AG09319 (cell line): ENCODE measurements around the gene EGFR.

Source experiments
- DNase-seq: peaks from one replicate; pipeline ENCODE4 v3.0.0-alpha.2; 2010; ENCODE audit warnings: low read depth; ENCODE audit errors: extremely low read depth
- TF ChIP-seq, protein P1 (sequence below): IDR thresholded peaks from 2 replicates; pipeline ENCODE4 v1.5.1; 2011; ENCODE audit warnings: low read depth, mild to moderate bottlenecking, inconsistent platforms, low read length, moderate library complexity

The EGFR gene

DNA sequence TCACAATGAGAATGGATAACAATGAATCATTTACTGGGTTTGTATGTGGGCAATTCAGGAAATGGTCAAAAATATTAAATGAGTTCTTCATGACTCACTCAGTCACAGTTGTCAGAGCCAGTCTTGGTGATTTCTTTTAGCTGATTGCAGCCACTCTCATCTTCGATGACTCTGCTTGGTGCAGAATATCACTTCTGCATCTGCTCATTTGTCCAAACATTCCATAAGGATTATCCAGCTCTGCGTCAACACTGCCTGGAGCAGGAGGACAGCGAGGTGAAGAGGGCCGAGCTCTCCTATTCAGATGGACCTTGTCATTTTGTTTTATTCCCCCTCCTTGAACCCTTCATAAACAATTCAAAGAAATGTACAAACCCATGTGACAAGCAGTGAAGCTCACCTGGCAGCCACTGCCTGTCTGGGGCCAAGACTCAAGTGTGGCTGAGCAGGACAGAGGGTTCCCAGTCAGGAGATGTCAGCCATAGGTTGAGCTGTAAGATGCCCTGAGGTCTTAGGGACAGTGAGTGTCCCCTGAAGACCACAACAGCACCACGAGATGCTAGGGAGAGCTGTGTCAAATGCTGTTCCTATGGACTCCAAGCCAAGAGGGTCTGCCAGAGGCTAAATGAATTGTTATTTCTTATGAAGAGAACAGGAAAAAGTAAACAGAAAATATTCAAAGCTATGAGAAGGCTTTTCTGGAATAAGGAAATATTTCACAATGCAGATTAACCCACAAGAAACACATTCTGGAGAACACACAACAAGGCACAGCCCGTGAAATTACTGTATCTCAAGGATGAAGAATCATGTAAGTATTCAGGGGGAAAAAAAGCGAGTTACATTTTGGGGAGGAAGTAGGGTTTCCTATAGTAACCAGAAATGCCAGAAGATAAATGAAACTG, 33.1 kb upstream of the EGFR start:
- peak; percentile 61 for DNase-seq
- TF ChIP-seq, protein P1, sequence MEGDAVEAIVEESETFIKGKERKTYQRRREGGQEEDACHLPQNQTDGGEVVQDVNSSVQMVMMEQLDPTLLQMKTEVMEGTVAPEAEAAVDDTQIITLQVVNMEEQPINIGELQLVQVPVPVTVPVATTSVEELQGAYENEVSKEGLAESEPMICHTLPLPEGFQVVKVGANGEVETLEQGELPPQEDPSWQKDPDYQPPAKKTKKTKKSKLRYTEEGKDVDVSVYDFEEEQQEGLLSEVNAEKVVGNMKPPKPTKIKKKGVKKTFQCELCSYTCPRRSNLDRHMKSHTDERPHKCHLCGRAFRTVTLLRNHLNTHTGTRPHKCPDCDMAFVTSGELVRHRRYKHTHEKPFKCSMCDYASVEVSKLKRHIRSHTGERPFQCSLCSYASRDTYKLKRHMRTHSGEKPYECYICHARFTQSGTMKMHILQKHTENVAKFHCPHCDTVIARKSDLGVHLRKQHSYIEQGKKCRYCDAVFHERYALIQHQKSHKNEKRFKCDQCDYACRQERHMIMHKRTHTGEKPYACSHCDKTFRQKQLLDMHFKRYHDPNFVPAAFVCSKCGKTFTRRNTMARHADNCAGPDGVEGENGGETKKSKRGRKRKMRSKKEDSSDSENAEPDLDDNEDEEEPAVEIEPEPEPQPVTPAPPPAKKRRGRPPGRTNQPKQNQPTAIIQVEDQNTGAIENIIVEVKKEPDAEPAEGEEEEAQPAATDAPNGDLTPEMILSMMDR: no peak

DNA sequence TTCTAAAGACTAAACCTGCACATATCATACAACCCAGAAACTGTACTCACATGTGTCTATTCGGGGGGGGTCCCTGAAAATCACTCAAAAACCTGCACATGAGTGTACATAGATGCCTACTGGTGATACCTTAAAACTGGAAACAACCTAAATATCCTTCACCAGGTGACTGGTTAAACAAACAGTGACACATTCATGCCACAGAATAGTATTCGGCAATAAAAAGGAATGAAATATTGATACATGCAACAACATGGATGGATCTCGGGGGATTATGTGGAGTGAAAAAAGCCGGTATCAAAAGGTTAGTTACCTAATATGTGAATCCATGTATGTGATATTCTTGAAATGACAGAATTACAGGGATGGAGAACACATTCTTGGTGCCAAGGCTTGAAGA, 32.1 kb upstream of the EGFR start:
- TF ChIP-seq, protein P1: no peak
- DNase-seq: no peak

DNA sequence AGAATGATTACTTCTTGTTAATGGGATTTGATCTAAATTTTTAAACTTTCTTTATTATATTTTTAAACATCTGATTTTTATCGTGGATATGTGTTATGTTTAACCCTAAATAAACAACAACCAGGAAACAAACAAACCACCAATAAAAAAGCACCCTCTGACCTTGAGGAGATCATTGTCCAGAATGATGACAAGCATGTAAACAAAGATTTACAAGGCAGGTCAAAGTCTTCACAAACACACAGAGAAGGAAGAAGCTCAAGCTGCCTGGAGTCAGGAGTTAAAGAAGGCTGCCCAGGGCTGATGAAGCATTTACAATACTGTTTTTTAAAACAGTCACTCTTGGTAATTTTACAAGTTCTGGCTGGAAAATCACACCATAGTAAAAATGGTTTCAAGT, 31.0 kb upstream of the EGFR start:
- TF ChIP-seq, protein P1: no peak

DNA sequence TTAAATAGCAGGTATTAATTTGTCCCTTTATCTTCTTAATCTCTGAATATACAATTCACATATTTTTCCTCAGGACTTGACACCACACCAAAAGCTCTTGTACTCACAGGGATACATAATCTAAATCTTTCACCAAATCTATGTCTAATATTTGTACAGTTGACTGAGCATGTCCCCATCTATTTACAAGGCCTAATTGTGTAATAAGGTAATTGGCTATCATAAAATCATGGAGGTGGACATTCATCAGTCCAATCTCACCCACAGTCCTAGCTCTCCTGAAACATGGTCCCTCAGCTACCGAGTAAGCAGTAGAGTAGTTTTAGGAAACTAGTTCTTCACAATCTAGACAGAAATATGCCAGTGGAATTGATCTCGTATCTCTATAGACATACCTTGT, 30.3 kb upstream of the EGFR start:
- TF ChIP-seq, protein P1: no peak
- DNase-seq: no peak

More for the DNA sequence above, 31.0 kb upstream of the EGFR start:
- no peak for DNase-seq

DNA sequence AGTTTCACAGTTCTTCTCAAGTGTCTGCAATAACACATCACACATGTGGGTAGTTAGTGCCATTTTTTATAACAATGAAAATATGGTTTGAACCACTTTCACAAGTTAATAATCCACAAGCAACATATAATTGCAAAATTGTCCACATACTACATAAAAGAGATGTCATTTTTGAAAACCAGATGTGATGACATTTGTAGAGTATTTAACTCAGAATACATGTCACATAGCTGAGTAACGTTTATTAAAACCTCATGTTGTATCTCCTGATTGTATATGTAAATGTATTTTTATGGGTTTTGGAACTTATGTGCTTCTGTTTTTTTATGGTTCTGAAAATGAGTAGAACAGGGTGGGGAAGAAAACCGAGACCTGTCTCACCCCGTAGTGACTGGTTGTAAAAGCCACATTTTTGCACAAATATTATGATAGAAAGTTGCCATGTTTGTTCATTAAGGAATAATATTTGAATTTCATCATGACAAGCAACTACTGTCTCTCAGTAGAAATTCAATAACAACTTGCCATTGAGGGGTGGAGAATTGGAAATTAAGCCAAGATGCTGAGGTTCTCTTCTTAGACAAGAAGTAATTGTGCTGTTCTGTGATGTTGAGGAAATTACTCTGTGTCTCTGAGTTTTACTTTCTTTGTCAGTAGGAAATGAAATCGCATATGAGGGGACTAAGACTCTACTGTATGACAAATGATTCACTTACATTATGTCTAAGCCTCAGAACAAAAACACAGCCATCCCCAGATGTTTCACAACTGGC, 29.2 kb upstream of the EGFR start:
- no peak for DNase-seq
- TF ChIP-seq, protein P1: no peak

DNA sequence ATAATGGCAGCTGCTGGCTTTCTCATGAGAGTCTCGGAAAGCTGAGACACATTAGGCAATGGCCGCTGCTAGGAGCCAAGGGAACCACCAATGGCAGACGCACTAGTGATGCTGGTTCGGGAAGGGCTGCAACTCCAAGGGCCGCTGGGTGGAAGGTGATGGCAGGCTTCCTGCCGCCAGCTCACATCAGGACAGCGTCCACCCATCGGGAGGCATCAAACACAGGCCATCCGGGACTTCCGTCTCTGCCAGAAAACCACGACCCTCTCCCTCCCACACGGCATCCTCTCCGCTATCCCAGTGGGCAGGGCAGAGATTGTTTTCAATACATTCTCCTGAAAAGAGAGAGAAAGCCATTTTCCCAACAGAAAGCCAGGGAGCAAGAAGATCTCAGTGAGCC, 27.5 kb upstream of the EGFR start:
- DNase-seq: no peak
- TF ChIP-seq, protein P1: no peak
